ENCODE measurements around the gene ANKRD33B.
A peak's percentile ranks its signal among the peaks of the same experiment; 100 is the strongest.
"Not testable (repeated sequence)": the region's sequence is repeated elsewhere in the genome, so short reads cannot be mapped to it uniquely, and the experiment has no call there.

The ANKRD33B gene

GRCh38 chr5:10633271-10634049 lies 69.6 kb downstream of the ANKRD33B start:
- DNase-seq (ENCODE audit: low read depth in 2 of 2, low spot score in 1 of 2): no peak

DNA sequence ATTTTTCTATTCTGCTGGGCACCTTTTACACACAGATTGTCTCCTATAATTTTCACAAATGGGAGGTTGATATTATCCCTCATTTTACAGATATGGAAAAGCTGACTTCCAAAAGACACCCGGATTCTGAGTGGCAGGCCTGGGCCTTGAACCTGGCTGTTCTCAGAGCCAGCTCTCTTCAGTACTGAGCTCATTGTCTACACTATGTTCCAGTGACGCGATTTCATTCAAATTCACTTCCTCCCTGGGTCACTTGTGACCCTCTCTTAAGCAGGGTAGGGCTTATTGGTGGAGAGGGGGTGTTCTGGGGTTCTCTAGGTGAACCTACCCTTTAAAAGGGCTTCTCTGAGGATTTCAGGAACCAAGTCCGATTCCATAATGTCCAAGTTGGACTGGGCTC lies 70.2 kb downstream of the ANKRD33B start:
- no peak for DNase-seq (ENCODE audit: low read depth in 2 of 2, low spot score in 1 of 2)

DNA sequence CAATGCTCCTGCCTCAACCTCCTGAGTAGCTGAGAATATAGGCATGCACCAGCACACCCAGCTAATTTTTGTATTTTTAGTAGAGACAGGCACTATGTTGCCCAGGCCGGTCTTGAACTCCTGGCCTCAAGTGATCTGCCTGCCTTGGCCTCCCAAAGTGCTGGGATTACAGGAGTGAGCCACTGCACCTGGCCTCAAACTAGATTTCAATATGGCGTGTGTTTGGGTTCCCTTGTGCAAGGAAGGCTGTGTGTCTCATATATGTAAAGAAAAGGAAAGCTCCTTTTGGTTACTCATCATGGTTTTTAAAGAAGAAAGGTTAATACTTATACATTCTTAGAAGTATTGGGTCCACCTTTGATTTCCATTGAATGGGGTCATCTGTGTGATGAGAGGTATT lies 70.7 kb downstream of the ANKRD33B start:
- no peak for DNase-seq (ENCODE audit: low read depth in 2 of 2, low spot score in 1 of 2)

GRCh38 chr5:10635257-10635866 lies 71.5 kb downstream of the ANKRD33B start:
- peak; percentile 17 to 53 for DNase-seq (ENCODE audit: low read depth in 2 of 2, low spot score in 1 of 2)

GRCh38 chr5:10635867-10636350 lies 72.0 kb downstream of the ANKRD33B start:
- DNase-seq (ENCODE audit: low read depth in 2 of 2, low spot score in 1 of 2): no peak

DNA sequence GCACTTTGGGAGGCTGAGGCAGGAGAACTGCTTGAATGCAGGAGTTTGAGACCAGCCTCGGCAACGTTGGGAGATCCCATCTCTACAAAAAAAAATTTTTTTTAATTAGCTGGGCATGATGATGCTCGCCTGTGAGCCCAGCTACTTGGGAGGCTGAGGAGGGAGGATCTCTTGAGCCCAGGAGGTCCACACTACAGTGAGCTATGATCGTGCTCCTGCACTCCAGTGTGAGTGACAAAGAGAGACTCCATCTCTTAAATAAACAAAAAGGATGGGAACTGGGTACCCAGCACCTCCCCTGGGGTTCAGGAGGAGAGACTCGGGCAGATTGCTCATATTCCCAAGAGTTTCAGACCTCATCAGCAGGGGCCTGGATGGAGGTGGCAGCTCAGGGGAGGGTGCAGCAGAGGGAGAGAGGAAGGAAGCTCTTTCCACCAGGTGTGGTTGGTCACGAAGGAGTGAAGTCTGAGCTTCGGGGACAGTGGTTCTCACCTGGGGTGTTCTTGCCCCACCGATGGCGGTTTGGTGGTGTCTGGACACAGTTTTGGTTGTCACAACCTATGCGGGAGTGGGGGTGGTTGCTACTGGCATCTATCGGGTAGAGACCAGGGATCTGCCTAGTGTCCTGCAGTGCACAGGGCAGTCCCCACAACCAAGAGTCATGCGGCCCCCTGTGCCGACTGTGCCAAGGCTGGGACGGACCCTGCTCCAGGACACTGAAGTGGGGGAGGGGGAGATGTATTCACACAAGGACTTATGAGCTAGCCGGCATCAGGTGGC lies 72.7 kb downstream of the ANKRD33B start:
- no peak for DNase-seq (ENCODE audit: low read depth in 2 of 2, low spot score in 1 of 2)

DNA sequence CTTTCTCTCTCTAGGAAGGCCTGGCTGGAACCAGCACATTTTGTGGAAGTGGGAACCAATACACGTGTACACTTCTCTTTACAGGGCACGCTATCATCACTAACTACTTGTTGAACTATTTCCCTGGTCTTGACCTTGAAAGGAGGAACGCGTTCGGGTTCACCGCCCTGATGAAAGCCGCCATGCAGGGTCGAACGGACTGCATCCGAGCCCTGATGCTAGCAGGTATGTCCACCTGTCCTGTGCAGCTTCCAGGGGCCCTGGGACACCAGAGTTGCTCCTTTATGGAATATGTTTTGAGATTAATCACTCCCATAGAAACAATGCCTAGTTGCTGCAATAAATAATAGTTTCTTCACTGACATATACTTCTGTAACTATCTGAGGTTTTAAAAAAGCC lies 74.1 kb downstream of the ANKRD33B start:
- DNase-seq (ENCODE audit: low read depth in 2 of 2, low spot score in 1 of 2): no peak

GRCh38 chr5:10638723-10639122 lies 74.9 kb downstream of the ANKRD33B start:
- not testable (repeated sequence) for DNase-seq (ENCODE audit: low read depth in 2 of 2, low spot score in 1 of 2)

- no peak for DNase-seq (ENCODE audit: low read depth in 2 of 2, low spot score in 1 of 2)
These were observed 76.0 kb downstream of the ANKRD33B start for GRCh38 chr5:10639846-10640368.

DNA sequence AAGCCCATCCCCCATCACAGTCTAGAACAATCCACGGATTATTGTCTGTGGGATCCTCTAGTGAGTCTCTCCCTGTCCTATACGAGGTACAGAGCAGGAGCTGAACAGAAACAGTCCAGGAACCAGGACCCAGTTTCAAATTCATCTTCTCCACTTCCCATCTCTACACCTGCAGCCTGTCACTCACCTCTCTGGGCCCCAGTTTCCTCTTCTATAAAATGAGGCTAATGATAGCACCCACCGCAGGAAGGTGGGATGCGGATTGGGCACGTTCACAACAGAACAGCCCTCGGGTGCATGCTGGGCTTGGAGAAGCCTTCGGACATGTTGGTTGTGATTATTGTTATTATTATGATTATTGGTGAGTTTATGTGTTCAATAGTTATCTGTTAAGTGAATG lies 78.5 kb downstream of the ANKRD33B start:
- DNase-seq (ENCODE audit: low read depth in 2 of 2, low spot score in 1 of 2): no peak

- no peak for DNase-seq (ENCODE audit: low read depth in 2 of 2, low spot score in 1 of 2)
These were observed 80.3 kb downstream of the ANKRD33B start for GRCh38 chr5:10644192-10644591.

- no peak for DNase-seq (ENCODE audit: low read depth in 2 of 2, low spot score in 1 of 2)
These were observed 81.3 kb downstream of the ANKRD33B start for GRCh38 chr5:10645146-10645545.

- DNase-seq (ENCODE audit: low read depth in 2 of 2, low spot score in 1 of 2): no peak
These were observed 81.8 kb downstream of the ANKRD33B start for GRCh38 chr5:10645671-10646070.

DNA sequence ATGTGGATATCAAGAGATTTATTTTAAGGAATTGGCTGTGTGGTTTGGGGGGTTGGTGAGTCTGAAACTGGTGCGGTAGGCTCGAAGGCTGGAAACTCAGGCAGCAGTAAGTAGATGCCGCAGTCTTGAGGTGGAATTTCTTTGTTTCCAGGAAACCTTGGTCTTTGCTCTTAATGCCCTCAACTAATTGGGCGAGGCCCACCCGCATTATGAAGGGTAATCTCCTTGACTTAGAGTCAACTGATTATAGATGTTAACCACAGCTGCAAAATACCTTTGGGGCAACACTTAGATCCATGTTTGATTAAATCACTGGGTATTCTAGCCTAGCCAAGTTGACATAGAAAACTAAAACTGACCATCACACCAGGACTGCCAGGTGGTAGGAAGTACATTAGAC lies 83.8 kb downstream of the ANKRD33B start:
- DNase-seq (ENCODE audit: low read depth in 2 of 2, low spot score in 1 of 2): no peak

GRCh38 chr5:10648806-10649665 lies 85.2 kb downstream of the ANKRD33B start:
- DNase-seq (ENCODE audit: low read depth in 2 of 2, low spot score in 1 of 2): no peak

DNA sequence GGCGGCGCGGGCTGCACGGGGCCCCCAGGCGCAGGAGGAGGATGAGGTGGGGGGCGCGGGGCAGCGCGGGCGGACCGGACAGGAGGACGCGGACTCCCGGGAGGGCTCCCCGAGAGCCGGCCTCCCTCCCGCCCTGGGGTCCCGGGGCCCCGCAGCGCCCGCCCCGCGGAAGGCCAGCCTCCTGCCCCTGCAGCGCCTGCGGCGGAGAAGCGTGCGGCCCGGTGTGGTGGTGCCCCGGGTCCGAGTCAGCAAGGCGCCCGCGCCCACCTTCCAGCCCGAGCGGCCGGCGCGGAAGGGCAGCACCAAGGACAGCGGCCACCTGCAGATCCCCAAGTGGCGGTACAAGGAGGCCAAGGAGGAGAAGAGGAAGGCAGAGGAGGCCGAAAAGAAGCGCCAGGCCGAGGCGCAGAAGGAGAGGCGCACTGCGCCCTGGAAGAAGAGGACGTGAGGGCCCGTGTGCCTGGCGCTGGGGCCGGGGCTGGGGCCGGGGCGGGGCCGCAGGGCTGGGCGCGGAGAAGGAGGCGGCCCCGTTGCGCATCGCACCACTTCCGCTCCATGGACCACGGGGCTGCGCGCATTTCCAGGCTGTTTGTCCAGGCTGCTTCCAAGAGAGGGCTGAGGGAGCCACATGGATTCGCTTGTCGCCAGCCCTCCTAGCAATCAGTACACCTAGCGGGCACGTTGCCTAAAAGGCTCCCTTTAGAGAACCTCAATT lies 86.0 kb downstream of the ANKRD33B start:
- DNase-seq (ENCODE audit: low read depth in 2 of 2, low spot score in 1 of 2): no peak

- DNase-seq (ENCODE audit: low read depth in 2 of 2, low spot score in 1 of 2): no peak
These were observed 88.3 kb downstream of the ANKRD33B start for GRCh38 chr5:10652151-10652550.

- no peak for DNase-seq (ENCODE audit: low read depth in 2 of 2, low spot score in 1 of 2)
These were observed 88.7 kb downstream of the ANKRD33B start for GRCh38 chr5:10652606-10653005.

DNA sequence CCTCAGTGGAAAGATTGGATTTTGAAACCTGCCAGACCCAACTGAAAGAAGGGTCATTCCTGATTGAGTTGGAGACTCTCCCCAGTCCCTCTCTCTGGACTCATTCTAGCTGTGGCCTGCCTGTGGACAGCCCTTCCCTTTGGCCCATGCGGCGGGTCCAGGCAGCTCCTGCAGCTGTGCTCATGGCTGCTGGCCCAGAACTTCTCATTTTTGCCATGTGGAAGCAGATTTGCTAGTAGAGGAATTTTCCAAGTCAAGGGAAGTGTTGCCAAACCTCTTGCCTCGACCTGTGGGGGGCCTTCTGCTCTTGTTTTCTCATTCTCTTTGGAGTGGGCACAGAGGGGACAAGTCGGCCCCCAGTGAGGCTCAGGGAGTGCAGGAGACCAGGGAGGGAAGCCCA lies 89.2 kb downstream of the ANKRD33B start:
- DNase-seq (ENCODE audit: low read depth in 2 of 2, low spot score in 1 of 2): no peak

DNA sequence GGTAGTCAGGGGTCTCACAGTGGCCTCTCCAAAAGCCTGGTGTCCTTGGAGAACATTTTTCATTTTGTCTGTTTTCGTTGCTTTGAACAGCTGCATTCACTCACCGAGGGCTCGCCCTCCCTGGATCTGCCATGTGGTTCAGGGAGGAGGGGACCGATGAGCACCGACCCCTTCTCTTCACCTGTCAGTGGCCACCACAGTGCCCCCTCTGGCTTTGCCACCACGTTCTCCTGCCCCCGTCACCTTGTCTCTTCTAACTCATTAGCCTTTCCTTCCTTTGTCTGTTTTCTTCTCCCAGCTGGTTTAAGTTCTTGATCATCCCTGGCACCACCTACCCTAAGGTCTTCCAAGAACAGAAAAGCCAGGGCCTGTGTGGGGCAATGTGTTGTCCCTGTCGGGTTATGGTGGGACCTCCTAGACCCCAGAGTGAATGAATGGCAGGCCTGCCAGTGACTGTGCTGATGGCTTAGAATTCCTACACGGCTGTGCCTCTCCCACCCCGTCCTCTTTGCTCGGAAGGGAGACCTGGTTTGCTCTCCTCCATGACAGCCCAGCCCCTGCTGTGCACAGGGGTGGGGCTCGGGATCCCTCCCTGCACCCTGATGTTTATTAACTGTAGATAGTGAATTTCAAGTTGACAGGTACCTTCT lies 90.0 kb downstream of the ANKRD33B start:
- no peak for DNase-seq (ENCODE audit: low read depth in 2 of 2, low spot score in 1 of 2)
